ENCODE data around the gene RALGPS1.

The RALGPS1 gene

GRCh38 chr9:127174386-127175318 is 260.1 kb downstream of the RALGPS1 start:
- no peaks in the 10 kb centered on the region for H3K79me2 ChIP-seq (ENCODE audit: low read length)
- H3K36me3 ChIP-seq (replicated peaks; ENCODE audit: insufficient read depth, low read length) = no peaks in the 10 kb centered on the region
- no peak overlapping the region for H3K4me2 ChIP-seq (ENCODE audit: low read depth, low read length)
- H3K27me3 ChIP-seq (replicated peaks; ENCODE audit: insufficient read depth, low read length) = no peaks in the 10 kb centered on the region
- no peak overlapping the region for H3K4me3 ChIP-seq (ENCODE audit: low read length)
- H3K9me3 ChIP-seq (replicated peaks; ENCODE audit: insufficient read depth, low read length) = no peaks in the 10 kb centered on the region
- H2AFZ ChIP-seq (ENCODE audit: low read length) = no peak overlapping the region
- H3F3A ChIP-seq (ENCODE audit: insufficient read depth, low read length) = no peaks in the 10 kb centered on the region
- no peak for DNase-seq
- no peak overlapping the region for H3K27ac ChIP-seq (ENCODE audit: low read length)
- H4K20me1 ChIP-seq (ENCODE audit: insufficient read depth, low read length) = no peaks in the 10 kb centered on the region
- TF ChIP-seq EZH2 (optimal IDR thresholded peaks at IDR 0.05; ENCODE audit: low read depth, low read length) = no peak
- TF ChIP-seq EZH2phosphoT487 (IDR thresholded peaks at IDR 0.05; ENCODE audit: low read length) = no peak
- TF ChIP-seq, protein P1, sequence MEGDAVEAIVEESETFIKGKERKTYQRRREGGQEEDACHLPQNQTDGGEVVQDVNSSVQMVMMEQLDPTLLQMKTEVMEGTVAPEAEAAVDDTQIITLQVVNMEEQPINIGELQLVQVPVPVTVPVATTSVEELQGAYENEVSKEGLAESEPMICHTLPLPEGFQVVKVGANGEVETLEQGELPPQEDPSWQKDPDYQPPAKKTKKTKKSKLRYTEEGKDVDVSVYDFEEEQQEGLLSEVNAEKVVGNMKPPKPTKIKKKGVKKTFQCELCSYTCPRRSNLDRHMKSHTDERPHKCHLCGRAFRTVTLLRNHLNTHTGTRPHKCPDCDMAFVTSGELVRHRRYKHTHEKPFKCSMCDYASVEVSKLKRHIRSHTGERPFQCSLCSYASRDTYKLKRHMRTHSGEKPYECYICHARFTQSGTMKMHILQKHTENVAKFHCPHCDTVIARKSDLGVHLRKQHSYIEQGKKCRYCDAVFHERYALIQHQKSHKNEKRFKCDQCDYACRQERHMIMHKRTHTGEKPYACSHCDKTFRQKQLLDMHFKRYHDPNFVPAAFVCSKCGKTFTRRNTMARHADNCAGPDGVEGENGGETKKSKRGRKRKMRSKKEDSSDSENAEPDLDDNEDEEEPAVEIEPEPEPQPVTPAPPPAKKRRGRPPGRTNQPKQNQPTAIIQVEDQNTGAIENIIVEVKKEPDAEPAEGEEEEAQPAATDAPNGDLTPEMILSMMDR (IDR thresholded peaks at IDR 0.05; ENCODE audit: low read length) = no peak
- H3K4me1 ChIP-seq (ENCODE audit: low read length) = no peaks in the 10 kb centered on the region
- H3K9ac ChIP-seq (ENCODE audit: low read length) = no peak overlapping the region
- no peaks in the 10 kb centered on the region for H3K9me2 ChIP-seq (replicated peaks; ENCODE audit: insufficient read depth, low read length)

- Histone ChIP-seq H3K9ac (ENCODE audit: low read length) (no peak overlapping the region), H3K36me3 (replicated peaks; ENCODE audit: insufficient read depth, low read length) (no peaks in the 10 kb centered on the region), H3K9me3 (replicated peaks; ENCODE audit: insufficient read depth, low read length) (no peaks in the 10 kb centered on the region), H4K20me1 (ENCODE audit: insufficient read depth, low read length) (no peaks in the 10 kb centered on the region), H2AFZ (ENCODE audit: low read length) (no peak overlapping the region), H3F3A (ENCODE audit: insufficient read depth, low read length) (no peaks in the 10 kb centered on the region), H3K4me3 (ENCODE audit: low read length) (no peak overlapping the region), H3K27ac (ENCODE audit: low read length) (no peak overlapping the region), H3K79me2 (ENCODE audit: low read length) (no peaks in the 10 kb centered on the region), H3K27me3 (replicated peaks; ENCODE audit: insufficient read depth, low read length) (no peaks in the 10 kb centered on the region), H3K9me2 (replicated peaks; ENCODE audit: insufficient read depth, low read length) (no peaks in the 10 kb centered on the region), H3K4me1 (ENCODE audit: low read length) (no peaks in the 10 kb centered on the region), H3K4me2 (ENCODE audit: low read depth, low read length) (no peak overlapping the region)
- TF ChIP-seq, protein P1 (IDR thresholded peaks at IDR 0.05; ENCODE audit: low read length) = no peak
- no peak for TF ChIP-seq EZH2phosphoT487 (IDR thresholded peaks at IDR 0.05; ENCODE audit: low read length)
- no peak for TF ChIP-seq EZH2 (optimal IDR thresholded peaks at IDR 0.05; ENCODE audit: low read depth, low read length)
- DNase-seq = no peak
These were observed 260.7 kb downstream of the RALGPS1 start for GRCh38 chr9:127175319-127175715.

DNA sequence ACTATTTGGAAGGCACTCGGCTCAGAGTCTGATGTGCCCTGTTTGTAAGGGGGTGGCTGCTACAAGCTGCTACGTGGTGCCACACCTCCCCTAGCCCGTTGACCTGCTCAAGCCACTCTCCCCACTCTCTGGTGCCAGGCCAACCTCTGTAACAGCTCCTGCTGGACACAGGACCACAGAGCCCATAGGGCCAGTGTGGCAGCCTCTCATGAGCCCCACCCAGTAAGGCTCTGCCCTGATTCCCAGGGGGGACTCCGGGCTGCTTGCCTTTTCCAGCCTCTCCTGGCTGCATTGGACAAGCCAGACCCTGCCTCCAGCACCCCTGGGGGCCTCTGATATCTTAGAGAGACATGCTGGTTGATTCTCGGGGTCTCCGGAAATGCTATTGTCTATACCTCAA is 261.2 kb downstream of the RALGPS1 start:
- H3K9me3 ChIP-seq (replicated peaks; ENCODE audit: insufficient read depth, low read length) = no peaks in the 10 kb centered on the region
- no peak overlapping the region for H3K9ac ChIP-seq (ENCODE audit: low read length)
- no peak for DNase-seq
- no peak overlapping the region for H3K4me3 ChIP-seq (ENCODE audit: low read length)
- no peaks in the 10 kb centered on the region for H3F3A ChIP-seq (ENCODE audit: insufficient read depth, low read length)
- no peak overlapping the region for H2AFZ ChIP-seq (ENCODE audit: low read length)
- no peaks in the 10 kb centered on the region for H3K9me2 ChIP-seq (replicated peaks; ENCODE audit: insufficient read depth, low read length)
- TF ChIP-seq EZH2phosphoT487 (IDR thresholded peaks at IDR 0.05; ENCODE audit: low read length) = no peak
- no peak for TF ChIP-seq EZH2 (optimal IDR thresholded peaks at IDR 0.05; ENCODE audit: low read depth, low read length)
- TF ChIP-seq, protein P1 (IDR thresholded peaks at IDR 0.05; ENCODE audit: low read length) = no peak
- H3K4me1 ChIP-seq (ENCODE audit: low read length) = no peaks in the 10 kb centered on the region
- no peak overlapping the region for H3K4me2 ChIP-seq (ENCODE audit: low read depth, low read length)
- H3K27ac ChIP-seq (ENCODE audit: low read length) = no peak overlapping the region
- no peaks in the 10 kb centered on the region for H3K79me2 ChIP-seq (ENCODE audit: low read length)
- no peaks in the 10 kb centered on the region for H3K36me3 ChIP-seq (replicated peaks; ENCODE audit: insufficient read depth, low read length)
- no peaks in the 10 kb centered on the region for H3K27me3 ChIP-seq (replicated peaks; ENCODE audit: insufficient read depth, low read length)
- no peaks in the 10 kb centered on the region for H4K20me1 ChIP-seq (ENCODE audit: insufficient read depth, low read length)
